Fibroblast of the aortic adventitia (primary cell): Measurements from ENCODE around the gene AP1M1. TPM values are rescaled to one million over a fixed set of nuclear protein-coding genes. Genes with fewer than 3 reads are reported as not detected.

Experiments
- DNase-seq: peaks from one replicate; pipeline ENCODE4 v3.0.0-alpha.2; 2010; ENCODE audit warnings: low read depth
- H3K4me3 ChIP-seq: 2 replicates; pipeline ENCODE4 v1.5.1; 2011; ENCODE audit warnings: low read depth, mild to moderate bottlenecking, control low read depth, low read length, moderate library complexity
- CTCF ChIP-seq: IDR thresholded peaks from 2 replicates; pipeline ENCODE4 v1.5.1; 2011; ENCODE audit warnings: mild to moderate bottlenecking, low read length, control low read depth, inconsistent platforms; ENCODE audit not compliant: insufficient read depth
- total RNA-seq: library from RNA; depleted of rRNA; stranded (reverse); fragments of >200 nt; gene quantifications from 2 replicates; pipeline ENCODE4 v1.2.3, GENCODE V29; 2012; ENCODE audit warnings: low replicate concordance

AP1M1 gene
- total RNA-seq = 7.8 and 78.5 TPM in 2 replicates

- H3K4me3 ChIP-seq = peak within 1 kb of the TSS; percentile 97
- TF ChIP-seq CTCF = no peak
- DNase-seq = peak; percentile 98
Measured at GRCh38 chr19:16197622-16198369, at the start of gene AP1M1. AP1M1 (plus strand) TSS chr19:16197911; CDS start chr19:16198027, 116 bp downstream.

- no peak for DNase-seq
- TF ChIP-seq CTCF = no peak
- H3K4me3 ChIP-seq = no peak overlapping the region
Measured at GRCh38 chr19:16148443-16149229, 49.1 kb upstream of the AP1M1 start.

- no peak for DNase-seq
Measured at GRCh38 chr19:16153582-16154336, 44.0 kb upstream of the AP1M1 start.

GRCh38 chr19:16154557-16154956 is 43.2 kb upstream of the AP1M1 start:
- H3K4me3 ChIP-seq = no peak overlapping the region
- no peak for TF ChIP-seq CTCF
- no peak for DNase-seq

More at GRCh38 chr19:16153582-16154336, 44.0 kb upstream of the AP1M1 start:
- no peak for TF ChIP-seq CTCF
- no peak overlapping the region for H3K4me3 ChIP-seq

- no peak for TF ChIP-seq CTCF
- DNase-seq = no peak
- no peak overlapping the region for H3K4me3 ChIP-seq
Measured at GRCh38 chr19:16155128-16155527, 42.6 kb upstream of the AP1M1 start.

GRCh38 chr19:16156904-16157303 is 40.8 kb upstream of the AP1M1 start:
- H3K4me3 ChIP-seq = no peak overlapping the region
- TF ChIP-seq CTCF = no peak
- no peak for DNase-seq
